ENCODE results near the gene MIPEP.
A peak's percentile ranks its signal among the peaks of the same experiment; 100 is the strongest.
"Not testable (repeated sequence)": the region's sequence is repeated elsewhere in the genome, so short reads cannot be mapped to it uniquely, and the experiment has no call there.

Gene MIPEP

DNA sequence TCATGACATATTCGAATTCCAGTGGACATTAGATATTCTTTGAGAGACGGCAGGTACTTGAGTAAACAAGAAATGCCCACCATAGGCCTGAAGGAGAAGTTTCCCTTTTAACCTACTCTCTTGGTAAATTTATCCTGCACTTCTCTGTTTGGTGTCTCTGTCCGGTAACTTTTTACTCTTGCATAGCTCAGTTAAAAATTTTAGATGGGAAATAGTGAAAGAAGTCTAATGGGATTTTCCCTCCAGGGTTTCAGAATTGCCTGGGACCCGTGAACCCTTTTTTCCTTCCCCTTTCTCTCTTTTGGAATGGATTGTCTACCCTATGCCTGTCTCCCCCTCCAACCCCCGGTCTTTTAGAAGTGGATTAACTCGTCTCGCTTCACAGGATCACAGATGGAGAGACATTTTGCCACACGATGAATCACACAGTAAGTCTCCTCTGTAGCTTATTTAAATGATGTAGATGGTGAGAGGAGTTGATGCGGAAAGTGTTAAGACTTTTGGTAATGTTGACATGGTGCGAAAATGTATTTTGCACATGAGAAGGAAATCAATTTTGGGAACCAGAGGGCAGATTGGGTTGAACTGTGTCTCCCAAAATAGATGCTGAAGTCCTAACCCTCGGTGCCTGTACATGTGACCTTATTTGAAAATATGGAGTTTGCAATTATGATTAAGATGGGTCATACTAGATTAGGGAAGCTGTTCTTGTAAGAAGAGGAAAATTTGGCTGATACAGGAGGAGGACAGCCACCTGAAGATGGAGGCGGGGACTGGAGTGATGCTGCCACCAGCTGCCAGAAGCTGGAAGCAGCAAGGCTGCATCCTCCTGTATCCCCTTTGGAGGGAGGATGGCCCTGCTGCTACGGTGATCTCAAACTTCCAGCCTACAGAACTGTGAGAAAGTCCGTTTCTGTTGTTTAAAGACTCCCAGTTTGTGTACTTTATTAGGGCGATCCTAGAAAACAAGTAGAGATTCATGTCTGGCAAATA, 711 bp upstream of the MIPEP start:
- no peak for DNase-seq (ENCODE audit: low spot score)

DNA sequence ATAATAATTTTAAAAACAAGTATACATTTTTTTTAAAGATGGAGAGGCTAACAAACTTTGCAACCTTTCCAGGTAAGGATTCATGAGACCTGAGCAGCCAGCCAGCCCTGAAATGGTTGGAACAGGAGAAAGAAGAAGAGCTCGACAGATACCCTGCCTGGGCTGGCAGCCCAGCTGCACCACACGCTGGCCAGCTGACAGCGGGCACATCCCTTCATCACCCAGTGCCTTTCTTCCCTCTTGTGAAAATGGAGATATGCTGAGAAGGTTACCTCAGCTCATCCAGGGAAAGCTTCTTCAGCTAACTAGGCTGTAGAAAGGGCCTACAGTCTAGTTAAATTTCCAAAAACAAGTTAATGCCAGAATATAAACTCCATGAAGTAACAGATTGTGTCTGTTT, 4.8 kb downstream of the MIPEP start:
- DNase-seq (ENCODE audit: low spot score): not testable (repeated sequence)

DNA sequence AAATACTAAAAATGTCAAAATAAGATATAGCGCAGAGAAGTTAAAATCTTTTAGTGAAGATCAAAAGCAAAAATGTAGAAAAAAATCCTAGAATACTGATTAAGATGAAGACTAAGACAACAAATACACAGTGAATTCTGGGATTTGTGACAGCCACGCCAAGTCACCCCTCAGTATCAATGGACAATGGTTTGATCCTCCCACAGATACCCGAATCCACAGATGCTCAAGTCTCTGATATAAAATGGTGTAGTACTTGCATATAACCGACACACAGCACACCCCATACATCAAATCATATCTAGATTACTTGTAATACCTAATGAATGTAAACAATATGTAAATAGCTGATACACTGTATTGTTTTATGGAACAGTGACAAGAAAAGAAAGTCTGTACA, 5.9 kb downstream of the MIPEP start:
- DNase-seq (ENCODE audit: low spot score): no peak

DNA sequence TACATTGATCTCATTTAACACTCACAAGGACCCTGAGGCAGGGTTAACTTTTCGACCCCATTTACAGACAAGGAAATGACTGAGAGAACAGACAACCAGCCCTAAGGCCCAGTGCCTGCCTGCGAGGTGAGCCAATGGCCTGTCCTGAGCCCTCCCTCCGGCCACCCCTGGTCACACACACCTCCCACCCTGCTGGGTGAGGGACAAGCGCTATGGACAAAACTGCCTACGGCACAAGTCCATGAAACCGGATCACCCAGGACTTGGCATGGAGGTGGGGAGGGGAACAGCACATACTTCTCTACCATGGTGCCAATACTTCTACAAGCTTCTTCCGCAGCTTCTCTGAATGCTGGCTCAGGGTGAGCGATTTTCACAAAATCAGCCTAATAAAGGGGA, 7.8 kb downstream of the MIPEP start:
- not testable (repeated sequence) for DNase-seq (ENCODE audit: low spot score)

DNA sequence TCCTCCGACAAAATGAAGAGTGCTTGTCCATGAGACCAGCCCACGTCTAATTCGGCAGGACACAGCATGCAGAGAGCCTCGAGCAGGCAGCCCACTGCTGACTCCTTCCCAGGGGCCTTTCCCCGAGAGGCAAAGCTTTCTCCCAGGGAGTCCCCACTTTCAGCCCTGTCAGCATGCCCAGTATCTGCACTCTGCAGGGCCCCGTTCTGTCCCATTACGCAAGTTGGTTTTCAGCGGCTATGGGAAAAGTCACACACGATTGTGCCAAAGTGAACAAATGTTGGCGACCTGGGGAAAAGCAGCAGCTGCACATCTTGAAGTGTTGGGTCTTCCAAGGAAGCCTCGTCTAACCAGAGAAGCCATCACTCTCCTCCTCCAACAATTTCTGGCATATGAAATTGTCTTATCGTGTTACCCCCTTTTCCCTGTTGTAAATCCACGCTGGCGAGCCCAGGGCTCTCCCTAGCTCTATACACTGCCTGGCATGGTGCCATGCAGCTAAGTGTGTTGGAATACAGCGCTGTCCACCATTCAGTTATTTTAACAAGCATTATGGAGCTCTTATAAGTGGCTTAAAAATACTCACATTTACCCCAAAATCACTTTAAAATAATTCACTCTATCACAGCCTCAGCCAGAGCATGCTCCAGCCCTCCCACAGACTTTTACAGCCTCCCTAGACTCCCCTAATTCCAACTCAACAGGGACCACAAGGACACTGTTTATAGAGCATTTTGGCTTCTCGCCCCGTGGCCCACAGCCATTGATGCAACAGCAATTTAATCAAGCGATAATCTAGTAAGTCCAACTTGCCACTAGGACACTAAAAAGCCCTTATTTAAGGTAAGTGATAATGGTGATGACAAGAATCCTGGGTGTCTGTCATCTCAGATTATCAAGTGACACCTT, 8.5 kb downstream of the MIPEP start:
- not testable (repeated sequence) for DNase-seq (ENCODE audit: low spot score)

DNA sequence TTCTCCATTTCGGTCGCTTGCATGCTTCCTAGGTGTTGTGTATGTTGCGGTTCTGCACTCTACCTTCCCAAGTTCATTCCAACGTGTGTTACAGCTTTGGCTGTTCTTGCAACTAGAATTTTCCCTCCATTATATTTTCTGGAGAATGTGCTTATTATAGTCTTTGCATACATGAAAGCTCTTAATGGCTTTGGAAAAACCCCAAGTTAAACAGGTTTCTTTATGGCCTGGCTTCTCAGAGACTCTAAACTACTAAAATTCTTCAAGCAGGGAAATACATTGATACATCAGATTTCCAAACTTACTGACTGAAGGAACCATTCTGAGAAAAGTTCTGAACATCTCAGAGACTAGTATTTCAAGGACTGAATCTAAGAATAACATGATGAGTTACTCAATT, 11.9 kb downstream of the MIPEP start:
- no peak for DNase-seq (ENCODE audit: low spot score)

DNA sequence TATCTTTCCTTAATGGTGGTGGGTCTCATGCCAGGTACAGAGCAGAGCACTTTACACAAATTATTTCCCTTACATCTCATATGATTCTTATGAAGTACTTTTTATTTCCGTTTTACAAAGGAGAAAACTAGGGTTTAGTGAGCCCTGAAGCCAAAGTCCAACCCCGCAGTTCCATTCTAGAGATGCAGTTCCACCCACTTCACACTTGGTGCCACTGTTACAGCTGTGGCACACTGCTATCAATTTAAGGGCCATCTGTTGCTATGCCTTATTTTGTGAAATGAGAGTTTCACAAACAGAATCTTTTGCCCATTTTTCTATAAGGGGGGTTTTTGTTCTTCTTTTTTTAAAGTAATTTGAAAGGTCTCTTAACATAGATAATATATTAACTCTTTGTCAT, 12.9 kb downstream of the MIPEP start:
- DNase-seq (ENCODE audit: low spot score): no peak

DNA sequence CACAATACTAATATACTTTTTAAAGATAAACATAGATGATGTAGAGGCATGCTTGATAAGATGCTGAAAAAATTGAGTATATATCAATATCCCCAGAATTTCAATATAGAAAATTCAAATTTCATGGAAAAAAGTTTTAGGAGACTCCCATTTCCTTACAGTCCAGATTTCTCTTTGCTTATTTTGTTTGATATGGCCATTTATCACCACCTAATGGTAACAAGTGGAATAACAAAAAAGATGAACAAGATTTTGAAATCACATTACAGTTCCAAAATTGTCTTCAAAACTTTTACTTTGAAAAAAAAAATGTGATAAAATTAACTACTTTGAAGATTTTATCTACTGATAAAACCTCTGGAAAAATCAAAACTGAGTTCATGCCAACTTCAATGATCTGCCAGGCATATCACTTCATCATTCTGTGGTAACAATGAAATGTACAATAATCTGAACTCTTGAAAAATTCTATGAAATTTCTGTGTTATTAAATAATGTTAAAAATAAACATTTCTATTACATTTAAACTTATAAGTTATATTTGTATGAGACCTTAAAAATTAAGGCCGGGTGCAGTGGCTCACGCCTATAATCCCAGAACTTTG, 17.5 kb downstream of the MIPEP start:
- DNase-seq (ENCODE audit: low spot score): peak; percentile 12

DNA sequence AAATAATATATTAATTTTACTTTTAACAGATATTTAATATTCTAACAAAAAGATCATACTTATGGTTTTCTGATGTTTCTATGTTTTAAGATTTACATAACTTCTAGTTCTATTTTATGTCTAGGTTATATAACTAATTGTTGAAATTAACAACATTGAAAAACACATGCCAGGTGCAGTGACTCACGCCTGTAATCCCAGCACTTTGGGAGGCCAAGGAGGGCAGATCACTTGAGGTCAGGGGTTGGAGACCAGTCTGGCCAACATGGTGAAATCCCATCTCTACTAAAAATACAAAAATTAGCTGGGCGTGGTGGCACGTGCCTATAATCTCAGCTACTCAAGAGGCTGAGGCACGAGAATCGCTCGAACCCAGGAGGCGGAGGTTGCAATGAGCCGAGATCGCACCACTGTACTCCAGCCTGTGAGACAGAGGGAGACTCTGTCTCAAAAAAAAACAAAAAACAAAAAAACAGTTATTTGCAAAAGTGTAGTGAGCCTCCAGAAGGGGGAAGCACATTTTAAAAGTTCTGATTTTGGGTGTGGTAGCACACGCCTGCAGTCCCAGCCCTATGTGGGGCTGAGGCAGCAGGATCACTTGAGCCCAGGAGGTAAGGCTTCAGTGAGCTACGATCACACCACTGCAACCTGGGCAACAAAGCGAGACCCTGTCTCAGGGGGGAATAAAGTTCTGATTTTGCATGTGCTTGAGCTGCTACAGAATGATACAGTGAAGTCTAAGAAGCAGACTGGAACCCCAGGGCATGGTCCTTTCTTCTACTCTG, 18.7 kb downstream of the MIPEP start:
- DNase-seq (ENCODE audit: low spot score): no peak

DNA sequence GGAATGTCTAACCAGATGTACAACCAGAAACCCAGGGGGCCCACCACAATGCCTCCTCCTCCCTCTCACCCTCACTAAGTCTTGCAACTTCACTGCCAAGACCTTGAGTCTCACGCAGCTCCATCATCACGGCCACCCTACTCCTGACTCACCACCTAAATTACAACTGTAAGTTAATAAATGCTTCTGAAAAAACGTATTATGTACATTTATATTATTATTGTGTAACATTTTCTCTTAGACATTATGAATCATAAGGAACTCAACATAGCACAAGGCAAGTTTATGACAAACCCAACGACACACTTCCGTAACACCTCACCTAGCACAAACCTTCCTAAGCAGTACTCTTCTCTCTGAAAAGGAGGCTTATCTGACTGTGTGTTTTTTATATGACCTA, 20.7 kb downstream of the MIPEP start:
- DNase-seq (ENCODE audit: low spot score): no peak

DNA sequence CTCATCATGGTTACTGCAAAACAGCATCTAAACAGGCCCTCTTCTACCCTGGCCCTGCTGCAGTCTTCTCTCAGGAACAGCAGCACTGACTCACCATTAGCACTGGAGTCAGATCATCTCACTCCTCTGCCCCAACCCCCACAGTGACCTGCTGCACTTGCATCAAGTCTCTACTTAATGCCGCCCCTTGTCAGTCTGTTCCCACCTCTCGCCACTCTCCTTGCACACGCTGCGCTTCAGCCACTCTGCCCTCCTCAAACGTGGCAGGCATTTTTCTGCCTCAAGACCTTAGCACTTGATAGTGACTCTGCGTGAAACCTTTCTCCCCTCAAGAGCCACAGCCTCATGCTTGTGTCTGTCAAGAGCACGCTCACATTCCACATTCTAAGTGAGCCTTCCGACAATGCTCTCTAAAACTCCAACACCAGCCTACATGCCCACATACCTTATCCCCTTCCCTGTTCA, 22.1 kb downstream of the MIPEP start:
- DNase-seq (ENCODE audit: low spot score): no peak

DNA sequence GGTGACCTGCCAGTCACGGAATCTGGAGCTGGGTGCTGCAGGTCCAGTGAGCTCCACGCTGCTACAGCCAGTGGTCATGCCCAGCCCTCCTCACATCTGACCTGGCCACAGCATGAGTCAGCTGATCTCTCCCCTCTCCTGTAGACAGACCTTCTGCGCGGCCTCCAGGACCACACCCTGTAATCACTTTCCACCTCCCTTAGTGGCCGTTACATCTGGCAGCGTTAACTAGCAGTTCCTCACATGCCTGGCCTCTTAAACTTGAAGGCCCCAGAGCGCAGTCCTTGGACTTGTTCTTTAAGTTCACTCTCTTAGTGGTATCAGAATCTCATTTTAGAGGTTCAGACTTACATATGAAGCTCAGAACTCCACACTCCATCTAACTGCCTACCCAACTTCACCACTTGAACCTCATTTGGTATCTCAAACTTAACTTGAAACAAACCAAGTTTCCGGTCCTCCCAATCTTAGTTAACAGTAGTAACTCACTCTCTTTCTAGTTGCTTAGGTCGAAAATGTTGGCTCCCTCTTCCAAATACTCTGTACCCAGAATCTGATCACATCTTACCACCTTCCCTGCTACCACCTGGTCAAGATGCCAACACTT, 22.7 kb downstream of the MIPEP start:
- DNase-seq (ENCODE audit: low spot score): no peak

DNA sequence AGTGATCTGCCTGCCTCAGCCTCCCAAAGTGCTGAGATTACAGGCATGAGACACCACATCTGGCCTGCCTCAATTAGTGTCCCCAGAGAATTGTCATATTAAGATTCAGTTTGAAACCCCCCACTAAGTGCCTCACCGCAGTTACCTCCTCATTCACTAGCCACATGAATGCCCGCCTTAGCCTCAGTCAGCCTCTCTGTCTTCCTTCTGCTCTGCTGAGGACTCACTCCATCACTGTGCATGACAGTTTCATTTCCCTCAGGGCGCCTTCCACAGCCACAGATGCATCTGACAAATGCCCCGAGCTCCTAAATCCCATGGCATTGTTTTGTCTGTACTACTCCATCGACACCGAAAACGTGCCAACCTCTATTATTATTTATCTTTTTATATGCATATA, 23.3 kb downstream of the MIPEP start:
- no peak for DNase-seq (ENCODE audit: low spot score)

DNA sequence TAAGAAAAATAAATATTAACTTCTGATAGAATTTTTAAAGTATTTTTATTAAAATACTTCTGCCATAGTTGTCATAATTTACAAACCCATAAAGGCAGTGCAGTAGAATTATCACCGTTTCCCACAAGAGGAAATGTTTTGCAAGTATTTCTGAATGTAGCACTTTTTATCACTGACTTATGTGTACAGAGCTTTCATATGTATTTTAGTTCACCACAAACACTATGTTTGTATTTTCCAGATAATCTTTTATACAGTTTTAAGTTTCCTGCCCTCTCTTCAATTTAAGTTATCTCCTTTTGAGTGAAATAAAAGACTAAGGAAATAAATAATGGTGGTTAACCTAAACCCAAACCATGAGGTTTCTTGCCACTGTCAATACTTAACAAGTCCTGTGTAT, 24.2 kb downstream of the MIPEP start:
- no peak for DNase-seq (ENCODE audit: low spot score)

DNA sequence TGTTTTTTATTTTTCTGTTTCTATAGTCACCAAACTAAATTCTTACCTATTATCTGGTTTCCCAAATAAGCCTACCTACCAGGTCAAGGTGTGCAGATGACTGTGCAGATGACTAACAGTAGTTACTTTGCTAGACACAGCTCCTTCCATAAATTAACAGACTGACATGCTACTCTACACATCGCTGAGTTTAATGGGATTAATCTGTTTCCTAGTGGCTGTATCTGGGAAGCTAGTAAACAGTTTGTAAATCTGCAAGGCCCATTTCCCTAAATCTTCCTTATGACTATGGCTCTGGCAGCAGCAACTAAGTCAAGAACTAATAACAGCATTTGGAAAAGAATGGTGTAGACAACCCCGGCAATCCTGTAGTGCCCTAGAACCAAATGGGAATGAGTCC, 27.9 kb downstream of the MIPEP start:
- DNase-seq (ENCODE audit: low spot score): no peak

DNA sequence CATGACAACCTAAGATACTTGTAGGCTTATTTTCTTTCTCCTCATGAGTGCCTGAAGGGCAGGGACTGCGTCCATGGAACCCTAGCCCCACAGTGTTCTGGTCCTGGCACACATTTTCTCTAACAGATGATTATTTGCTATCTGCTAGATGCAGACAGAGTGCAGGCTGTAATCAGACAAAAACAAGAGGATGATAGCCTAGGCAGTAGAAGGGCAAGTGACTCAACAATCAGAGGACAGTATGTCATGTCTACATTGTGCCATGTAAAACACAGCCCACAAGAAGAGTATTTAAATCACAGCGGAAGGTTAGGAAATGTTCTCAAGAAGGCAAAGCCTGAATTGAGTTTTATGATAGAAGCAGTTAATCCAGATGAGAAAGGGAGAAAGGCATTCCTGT, 29.3 kb downstream of the MIPEP start:
- DNase-seq (ENCODE audit: low spot score): no peak

DNA sequence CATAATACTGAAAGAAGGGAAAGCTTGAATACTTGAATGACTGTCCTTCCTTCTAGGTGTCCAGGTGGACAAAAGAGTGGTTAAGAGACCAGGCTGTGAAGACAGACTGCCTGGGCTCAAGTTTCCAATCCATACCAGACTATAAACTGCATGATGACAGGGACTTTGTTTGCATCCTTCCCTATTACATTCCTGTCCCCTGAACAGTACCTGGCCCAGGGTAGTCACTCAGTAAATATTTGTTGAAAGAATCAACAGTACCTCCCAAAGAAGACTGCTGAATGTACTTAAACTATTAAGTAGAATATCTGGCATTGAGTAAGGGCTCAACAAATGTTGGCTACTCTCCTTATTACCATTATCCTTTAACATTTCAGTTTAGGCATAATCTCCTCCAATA, 29.7 kb downstream of the MIPEP start:
- DNase-seq (ENCODE audit: low spot score): no peak

DNA sequence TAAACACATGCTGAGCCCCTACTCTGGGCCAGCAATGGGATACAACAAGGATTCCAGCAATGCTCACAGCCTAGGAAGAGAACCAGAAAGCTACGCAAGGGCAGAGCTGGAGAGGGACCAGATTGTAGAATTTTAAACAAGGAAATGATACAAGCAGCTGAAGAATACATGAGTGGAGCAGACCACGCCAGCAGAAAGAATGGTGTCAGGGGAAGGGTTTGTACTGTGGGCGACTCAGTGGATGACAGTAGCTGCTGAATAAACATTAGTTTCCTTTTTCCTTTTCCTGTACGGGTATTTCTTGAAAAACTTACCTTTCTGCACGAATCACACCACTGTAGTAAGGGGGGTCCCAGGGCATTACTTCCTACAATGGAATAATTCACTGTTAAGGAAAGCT, 30.7 kb downstream of the MIPEP start:
- DNase-seq (ENCODE audit: low spot score): no peak

DNA sequence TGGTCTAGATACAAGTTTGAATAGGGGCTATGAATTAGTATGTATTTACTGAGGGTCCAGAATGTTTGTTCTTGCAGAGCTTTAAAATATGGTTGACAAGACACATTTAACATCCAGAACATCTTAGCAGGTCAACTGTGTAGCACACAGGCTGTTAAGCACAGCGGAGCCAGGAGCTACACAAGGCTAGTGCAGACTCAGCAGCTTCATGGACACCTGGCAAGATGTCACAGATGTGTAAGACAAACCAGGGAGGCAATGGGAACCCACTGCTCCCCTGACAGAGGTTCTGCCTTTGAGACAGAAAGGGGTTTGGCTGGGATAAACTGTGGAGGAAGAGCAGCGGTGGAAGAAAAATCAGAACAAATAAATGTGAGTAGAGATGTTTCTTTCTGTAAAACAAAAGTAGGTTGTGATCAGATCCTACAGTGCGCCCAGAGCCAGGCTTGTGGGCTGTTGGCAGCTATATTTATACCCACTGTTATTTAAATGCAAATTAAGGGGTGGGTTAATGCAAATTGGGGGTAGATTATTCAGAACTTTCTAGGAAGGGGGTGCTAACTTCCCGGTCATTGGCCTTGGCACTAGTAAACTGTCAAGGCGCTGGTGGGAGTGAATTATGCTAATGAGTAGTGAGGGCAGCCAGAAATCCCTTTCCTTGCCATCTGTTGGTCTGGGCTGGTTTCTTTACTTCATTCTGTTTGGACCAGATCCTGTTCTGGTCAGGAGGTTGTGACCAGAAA, 33.0 kb downstream of the MIPEP start:
- DNase-seq (ENCODE audit: low spot score): no peak

DNA sequence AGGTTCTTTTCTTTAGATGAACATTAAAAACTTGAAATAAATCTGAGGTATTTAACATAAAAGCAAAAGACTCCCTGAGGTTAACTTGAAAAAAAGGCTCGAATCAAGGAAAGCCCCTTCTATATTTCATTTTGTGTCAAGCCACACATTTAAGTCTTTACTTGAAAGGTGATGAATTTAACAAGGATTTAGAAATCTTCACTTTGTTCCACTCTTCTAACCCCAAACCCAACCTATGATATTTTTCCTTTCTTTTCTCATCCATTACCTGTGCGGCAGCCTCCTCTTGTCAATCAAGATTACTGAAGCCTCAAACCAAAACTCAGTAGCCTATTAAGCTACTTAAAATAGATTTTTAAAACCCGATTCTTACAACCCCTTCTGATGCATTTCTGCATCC, 33.8 kb downstream of the MIPEP start:
- no peak for DNase-seq (ENCODE audit: low spot score)
